Stomach (tissue), 9 donors: Measurements from ENCODE around the gene CD46. TPM values are rescaled to one million over a fixed set of nuclear protein-coding genes. Genes with fewer than 3 reads are reported as not detected.

Experiments
- DNase-seq, 2 donors: peaks; one replicate each; pipeline versions ENCODE4 v3.0.0 to v3.0.0-alpha.2; 2013 to 2019
- H3K27ac ChIP-seq, 5 donors: fragments of 200-600 bp in 4 of 5; sonication (generic) in 4 of 5; one replicate each; pipeline ENCODE4 v1.5.1; 2013 to 2019; ENCODE audit warnings: mild to moderate bottlenecking in 1 of 5, moderate library complexity in 1 of 5
- H3K27me3 ChIP-seq, 3 donors: fragments of 200-600 bp; sonication (generic); one replicate each; pipeline ENCODE4 v1.5.1; 2017 to 2019; ENCODE audit warnings: mixed run types in 1 of 3
- H3K36me3 ChIP-seq, 4 donors: fragments of 200-600 bp; sonication (generic); 1 replicate in 3 of 4; 2 replicates in 1 of 4; pipeline ENCODE4 v1.5.1; 2016 to 2019
- H3K4me1 ChIP-seq, 4 donors: fragments of 200-600 bp; sonication (generic); one replicate each; pipeline ENCODE4 v1.5.1; 2016 to 2019
- H3K4me3 ChIP-seq, 4 donors: fragments of 200-600 bp; sonication (generic) in 3 of 4; one replicate each; pipeline ENCODE4 v1.5.1; 2016 to 2019; ENCODE audit warnings: mild to moderate bottlenecking in 1 of 4
- H3K9me3 ChIP-seq, 4 donors: fragments of 200-600 bp; sonication (generic); one replicate each; pipeline ENCODE4 v1.5.1; 2016 to 2019
- CTCF ChIP-seq, 7 experiments: fragments of 450-650 bp in 4 of 7; fragments of 200-600 bp in 3 of 7; sonication (generic) in 3 of 7; IDR thresholded peaks; one replicate each; pipeline ENCODE4 v1.5.1; 2016 to 2019; ENCODE audit warnings: antibody characterized with exemption in 7 of 7, control low read depth in 2 of 7, mild to moderate bottlenecking in 1 of 7
- EP300 ChIP-seq: sonication (generic); formaldehyde crosslinking; IDR thresholded peaks from one replicate; pipeline ENCODE4 v1.6.1; 2017; ENCODE audit warnings: antibody characterized with exemption
- POLR2A ChIP-seq, 4 donors: fragments of 450-650 bp; IDR thresholded peaks; one replicate each; pipeline ENCODE4 v1.6.1; 2016; ENCODE audit warnings: antibody characterized with exemption in 4 of 4, control low read depth in 2 of 4, mild to moderate bottlenecking in 1 of 4, moderate library complexity in 1 of 4
- POLR2AphosphoS5 ChIP-seq, 3 donors: sonication (generic); formaldehyde crosslinking; IDR thresholded peaks; one replicate each; pipeline ENCODE4 v1.6.1; 2016; ENCODE audit warnings: antibody characterized with exemption in 3 of 3
- WGBS, 5 donors: extraction: QIAGEN DNeasy Blood & Tissue Kit in 3 of 5; methylation state at CpG; one replicate each; pipeline versions ENCODE4 v1.1.5 to v1.1.7; 2013 to 2018; 5-methylcytosine and 5-hydroxymethylcytosine counted together
- intact Hi-C: fragments of 100-400 bp; cut with DNase I; formaldehyde crosslinking; loops from one replicate; pipeline ENCODE4 v1.15.1; 2023; ENCODE audit warnings: low total_unique reads
- polyA plus RNA-seq, 3 donors: library from polyadenylated mRNA; stranded (reverse); fragments of 200-250 nt; gene quantifications; one replicate each; pipeline ENCODE4 v1.2.3, GENCODE V29; 2013
- total RNA-seq, 5 donors: library from RNA; depleted of rRNA; stranded (reverse); fragments of >200 nt; gene quantifications; one replicate each; pipeline versions ENCODE4 v1.1.0 to v1.2.3, GENCODE V29; 2014 to 2016
- donor health status: healthy with polysubstance abuse.
- donor health status: Bipolar disorder and iron deficiency.
- donor health status: healthy.

CD46 gene
- total and polyA plus RNA-seq, 8 donors: 25.2 to 424 (median 96.5) TPM

DNA sequence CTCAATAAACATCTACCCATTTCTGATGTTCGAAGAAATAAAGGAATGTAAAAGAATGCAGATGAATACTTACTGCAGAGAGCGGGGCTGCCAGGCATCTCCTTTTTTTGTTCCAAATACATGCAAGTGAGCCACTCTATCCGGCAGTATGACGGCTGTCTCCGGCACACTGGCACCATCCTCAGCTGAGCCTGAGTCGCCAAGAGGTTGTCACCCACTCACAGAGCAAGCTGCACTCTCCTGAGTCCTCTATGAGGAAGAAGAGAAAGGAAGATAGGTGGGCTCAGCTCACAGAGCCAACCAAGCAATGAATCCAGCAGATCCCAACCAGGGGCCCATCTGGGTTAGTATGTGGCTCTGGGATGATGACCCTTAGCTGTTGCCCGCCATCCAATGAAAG, 65.3 kb downstream of the CD46 start:
- no peaks in the 10 kb centered on the region for H3K9me3 ChIP-seq
- H3K4me3 ChIP-seq: peak overlapping the region in 2 of 4 donors; percentile 64 to 83
- peaks cover 62 to 95% (median 83%) of the 10 kb centered on the region in 4 donors for H3K36me3 ChIP-seq
- H3K27ac ChIP-seq: peak overlapping the region; percentile 68 to 98 (median 97)
- H3K4me1 ChIP-seq: peaks cover 86 to 100% (median 97%) of the 10 kb centered on the region in 4 donors
- intact Hi-C loops: loop anchor here (10.0 kb wide), 1 partner anchor 48 kb away; no protein-coding TSS in a partner anchor
- no peak for DNase-seq
- no peaks in the 10 kb centered on the region for H3K27me3 ChIP-seq
- 66 to 93% (median 69%) methylated on average over 7 of the region's 7 CpGs for WGBS, 5 donors
- no peak for TF ChIP-seq EP300
- no peak for TF ChIP-seq CTCF (IDR thresholded peaks at IDR 0.05)
- TF ChIP-seq POLR2AphosphoS5 (IDR thresholded peaks at IDR 0.05): no peak
- TF ChIP-seq POLR2A (IDR thresholded peaks at IDR 0.05): no peak

DNA sequence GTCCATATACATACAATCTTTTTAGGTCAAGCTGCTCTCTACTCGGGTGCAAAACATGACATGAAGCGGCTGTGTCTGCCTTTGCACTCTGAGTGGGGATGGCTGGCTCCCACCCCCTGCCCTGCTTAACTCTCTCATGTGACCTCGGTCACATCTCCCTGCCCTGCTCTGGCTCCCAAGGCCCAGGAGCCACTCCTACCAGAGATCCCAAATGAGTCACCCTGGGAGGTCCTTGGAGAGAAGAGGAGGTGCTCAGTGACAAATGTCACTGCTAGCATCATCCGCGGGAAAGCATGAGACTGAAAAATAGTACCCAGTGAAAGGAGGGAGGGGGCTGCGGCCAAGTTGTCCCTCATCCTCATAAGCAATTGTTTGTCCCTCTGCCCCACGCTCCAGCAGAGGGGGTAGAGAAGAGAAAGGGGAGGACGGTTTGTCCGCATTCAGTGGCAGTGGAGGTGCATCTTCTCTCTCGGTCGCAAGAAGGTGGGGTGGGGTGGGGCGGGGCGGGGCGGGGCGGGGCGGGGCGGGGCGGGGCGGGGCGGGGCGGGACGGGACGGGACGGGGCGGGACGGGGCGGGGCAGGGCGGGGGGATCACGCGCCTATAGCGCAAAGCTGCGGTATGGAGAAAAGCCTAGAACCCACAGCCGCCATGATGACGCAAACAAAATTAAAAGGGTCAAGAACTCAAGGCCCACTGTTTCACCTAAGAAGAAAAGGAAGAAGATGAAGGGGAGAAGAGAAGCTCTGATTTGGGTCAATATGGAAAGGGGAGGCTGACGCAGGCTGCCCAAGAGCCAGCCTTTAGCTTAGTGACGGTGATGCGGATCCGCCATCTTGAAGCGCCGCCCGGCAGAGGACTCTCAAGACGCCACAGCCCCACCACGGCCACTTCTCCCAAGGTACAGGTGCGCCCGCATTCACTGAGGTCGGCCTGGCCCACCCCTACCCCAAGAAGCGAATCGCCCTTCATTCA, 66.2 kb downstream of the CD46 start:
- H3K27me3 ChIP-seq: no peaks in the 10 kb centered on the region
- peaks cover 55 to 86% (median 74%) of the 10 kb centered on the region in 4 donors for H3K36me3 ChIP-seq
- WGBS, 5 donors: 63 to 89% (median 68%) methylated on average over 32 to 48 of the region's 48 CpGs
- intact Hi-C loops: loop anchor here (10.0 kb wide), 1 partner anchor 47 kb away; no protein-coding TSS in a partner anchor
- DNase-seq: no peak
- H3K4me3 ChIP-seq: peak overlapping the region; percentile 64 to 83 (median 72)
- TF ChIP-seq POLR2AphosphoS5 (IDR thresholded peaks at IDR 0.05) (peak in 1 of 3 donors; percentile 41), EP300 (no peak)
- H3K9me3 ChIP-seq: no peaks in the 10 kb centered on the region
- H3K27ac ChIP-seq: peak overlapping the region; percentile 58 to 99 (median 97)
- peaks cover 77 to 95% (median 89%) of the 10 kb centered on the region in 4 donors for H3K4me1 ChIP-seq

GRCh38 chr1:207818971-207819451, 67.2 kb downstream of the CD46 start:
- TF ChIP-seq CTCF (IDR thresholded peaks at IDR 0.05) (no peak), POLR2AphosphoS5 (IDR thresholded peaks at IDR 0.05) (peak in 1 of 3 donors; percentile 10), EP300 (no peak)
- Histone ChIP-seq H3K36me3 (peaks cover 47 to 77% (median 65%) of the 10 kb centered on the region in 4 donors), H3K9me3 (no peaks in the 10 kb centered on the region), H3K27me3 (no peaks in the 10 kb centered on the region), H3K27ac (peak overlapping the region; percentile 47 to 99 (median 97)), H3K4me1 (peaks cover 68 to 88% (median 81%) of the 10 kb centered on the region in 4 donors), H3K4me3 (peak overlapping the region; percentile 64 to 83 (median 72))
- intact Hi-C loops: loop anchor here (10.0 kb wide), 1 partner anchor 46 kb away; no protein-coding TSS in a partner anchor
- no peak for DNase-seq
- 61 to 77% (median 63%) methylated on average over 14 to 18 of the region's 18 CpGs for WGBS, 5 donors

GRCh38 chr1:207820568-207821463, 69.0 kb downstream of the CD46 start:
- Histone ChIP-seq H3K27ac (peak overlapping the region; percentile 88 to 99 (median 97)), H3K4me1 (peaks cover 68 to 88% (median 80%) of the 10 kb centered on the region in 4 donors), H3K9me3 (no peaks in the 10 kb centered on the region), H3K4me3 (peak overlapping the region; percentile 64 to 83 (median 72)), H3K27me3 (no peaks in the 10 kb centered on the region), H3K36me3 (peaks cover 29 to 59% (median 47%) of the 10 kb centered on the region in 4 donors)
- WGBS, 5 donors: 31 to 69% (median 45%) methylated on average over 17 to 22 of the region's 22 CpGs
- no peak for TF ChIP-seq CTCF (IDR thresholded peaks at IDR 0.05)
- peak in 1 of 3 donors; percentile 2 for TF ChIP-seq POLR2AphosphoS5 (IDR thresholded peaks at IDR 0.05)
- intact Hi-C loops: no loop called here
- no peak for DNase-seq
